ENCODE data around the gene KIF26B. TPM values are rescaled to one million over a fixed set of nuclear protein-coding genes. Genes with fewer than 3 reads are reported as not detected.

The KIF26B gene
- total and polyA plus RNA-seq, 10 of the 15 experiments (the other 5 are each of a cell fraction or from before 2014, with no cell fraction given): 0.35 to 11.6 (median 2.2) TPM

DNA sequence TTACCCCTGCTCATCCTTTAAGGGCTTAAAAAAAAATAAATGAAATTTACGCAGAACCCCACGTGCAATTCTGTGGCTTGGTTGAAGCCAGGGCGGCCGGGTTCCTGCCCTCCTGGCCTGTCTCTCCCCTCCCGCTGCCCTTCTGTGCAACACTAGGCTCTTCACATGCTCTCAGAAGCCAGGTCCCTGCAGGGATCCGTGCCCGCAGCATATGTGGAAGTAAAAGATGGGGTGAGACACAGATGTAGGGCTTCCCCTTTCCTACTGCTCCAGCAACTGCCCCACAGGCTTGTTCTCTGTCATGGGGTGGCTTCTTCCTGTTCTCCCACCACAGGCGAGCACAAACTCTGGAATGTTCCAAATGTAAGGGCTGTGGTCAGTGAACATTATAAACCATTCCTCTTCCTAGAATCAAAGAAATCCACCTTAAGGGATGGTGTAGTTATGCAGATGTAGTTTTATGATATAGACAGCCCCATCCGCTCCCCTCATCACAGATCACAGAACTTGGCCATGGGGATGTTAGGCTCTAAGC is 535.4 kb downstream of the KIF26B start:
- no peak overlapping the region for H3K27ac ChIP-seq (ENCODE audit: control insufficient read depth, insufficient read depth)
- SMC1A ChIA-PET (ENCODE audit: uncharacterized antibody, unreplicated experiment): no interaction called here
- in situ Hi-C loops (cut with MboI) (no loop called here), intact Hi-C loops (cut with micrococcal nuclease; ENCODE audit: unreplicated experiment) (loop anchor here (10.0 kb wide), 1 partner anchor 535 kb away; the partner anchor contains the start of gene KIF26B)
- H3K9me3 ChIP-seq (replicated peaks; ENCODE audit: control insufficient read depth, insufficient read depth, low read length): no peaks in the 10 kb centered on the region
- no peak for ATAC-seq
- H3K4me2 ChIP-seq (ENCODE audit: control insufficient read depth, insufficient read depth): no peak overlapping the region
- no peak overlapping the region for H3K4me3 ChIP-seq
- no peaks in the 10 kb centered on the region for H3K27me3 ChIP-seq (replicated peaks in 1 of 2; ENCODE audit: control insufficient read depth in 2 of 2, insufficient read depth in 2 of 2, low read length in 1 of 2)
- no peak for FAIRE-seq
- TF ChIP-seq NFYA (IDR thresholded peaks at IDR 0.05; ENCODE audit: borderline replicate concordance, low read depth, low read length) (no peak), KLF5 (IDR thresholded peaks at IDR 0.05; ENCODE audit: partially characterized antibody) (no peak), EZH2 (IDR thresholded peaks at IDR 0.05; ENCODE audit: borderline replicate concordance, control insufficient read depth, low read depth, low read length) (no peak)
- TF ChIP-seq, protein P1, sequence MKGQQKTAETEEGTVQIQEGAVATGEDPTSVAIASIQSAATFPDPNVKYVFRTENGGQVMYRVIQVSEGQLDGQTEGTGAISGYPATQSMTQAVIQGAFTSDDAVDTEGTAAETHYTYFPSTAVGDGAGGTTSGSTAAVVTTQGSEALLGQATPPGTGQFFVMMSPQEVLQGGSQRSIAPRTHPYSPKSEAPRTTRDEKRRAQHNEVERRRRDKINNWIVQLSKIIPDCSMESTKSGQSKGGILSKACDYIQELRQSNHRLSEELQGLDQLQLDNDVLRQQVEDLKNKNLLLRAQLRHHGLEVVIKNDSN (IDR thresholded peaks at IDR 0.05; ENCODE audit: borderline replicate concordance, extremely low read length, insufficient read depth, low read depth, low read length): no peak
- no peaks in the 10 kb centered on the region for H3K79me2 ChIP-seq (ENCODE audit: control insufficient read depth, insufficient read depth, low read length)
- WGBS (ENCODE audit: insufficient coverage, insufficient replicate concordance, low lambda C conversion rate, missing lambda C conversion rate): 51% methylated on average over 9 of the region's 9 CpGs
- no peaks in the 10 kb centered on the region for H3K4me1 ChIP-seq (ENCODE audit: control insufficient read depth, insufficient read depth, low read length)
- BruUV-seq (replicated peaks): no TSS peak
- no peaks in the 10 kb centered on the region for H4K20me1 ChIP-seq (ENCODE audit: control insufficient read depth, insufficient read depth)
- POLR2A ChIA-PET: no interaction called here
- no peak for DNase-seq (ENCODE audit: low read depth, low spot score)
- H3K36me3 ChIP-seq (ENCODE audit: control insufficient read depth in 2 of 2, insufficient read depth in 2 of 2, low read length in 1 of 2): no peaks in the 10 kb centered on the region; a peak in 2 of 4 replicates
- no peak overlapping the region for H3K9ac ChIP-seq (ENCODE audit: control insufficient read depth, insufficient read depth, low read length)
- no peak overlapping the region for H2AFZ ChIP-seq (ENCODE audit: control insufficient read depth, low read depth, low read length)
- CTCF ChIA-PET: interaction anchor here (0.7 kb wide), 1 partner anchor 241 kb away, joined by 3 read pairs; no protein-coding TSS in a partner anchor
- RAD21 ChIA-PET (ENCODE audit: unreplicated experiment): no interaction called here

DNA sequence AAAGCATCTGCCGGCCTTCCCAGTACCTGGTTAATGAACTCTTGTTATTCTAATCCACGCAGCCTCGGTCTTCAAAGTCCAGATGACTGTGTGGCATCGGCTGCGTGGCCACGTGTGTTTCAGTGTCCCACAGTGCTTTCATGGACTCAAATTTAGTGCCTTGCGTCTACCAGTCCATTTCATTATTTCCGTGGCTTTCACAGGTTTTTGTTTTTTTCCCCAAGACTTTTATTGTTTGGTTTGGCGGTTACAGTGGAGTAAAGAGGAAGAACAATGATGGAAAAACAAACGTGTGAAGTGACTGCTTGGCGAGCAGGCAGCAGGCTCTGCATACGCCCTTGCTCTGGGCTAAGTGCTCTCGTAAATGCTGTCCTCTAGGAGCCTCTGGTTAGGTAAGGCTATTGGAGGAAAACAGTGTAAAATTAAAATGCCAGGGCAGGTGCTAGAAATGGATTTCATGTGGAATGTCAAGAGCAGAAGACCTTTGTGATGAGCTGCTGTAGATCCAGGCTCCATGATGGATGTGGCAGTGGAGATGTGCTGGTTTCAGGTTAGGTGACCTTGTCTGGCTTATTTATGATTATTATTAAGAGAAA is 536.3 kb downstream of the KIF26B start:
- SMC1A ChIA-PET (ENCODE audit: uncharacterized antibody, unreplicated experiment): interaction anchor here (0.9 to 1.4 kb wide), 2 partner anchors 43 to 45 kb away, joined by 3 read pairs; no protein-coding TSS in a partner anchor
- intact Hi-C loops (cut with micrococcal nuclease; ENCODE audit: unreplicated experiment): loop anchor here (10.0 kb wide), 1 partner anchor 536 kb away; the partner anchor contains the start of gene KIF26B
- in situ Hi-C loops (cut with MboI): no loop called here
- no peak overlapping the region for H3K4me3 ChIP-seq
- H3K4me2 ChIP-seq (ENCODE audit: control insufficient read depth, insufficient read depth): no peak overlapping the region
- TSS peak; percentile 19 for BruUV-seq (replicated peaks)
- no peaks in the 10 kb centered on the region for H3K4me1 ChIP-seq (ENCODE audit: control insufficient read depth, insufficient read depth, low read length)
- no peaks in the 10 kb centered on the region; a peak in 2 of 4 replicates for H3K36me3 ChIP-seq (ENCODE audit: control insufficient read depth in 2 of 2, insufficient read depth in 2 of 2, low read length in 1 of 2)
- no peak for FAIRE-seq
- ATAC-seq: no peak
- no peak for TF ChIP-seq SUPT20H (IDR thresholded peaks at IDR 0.05; ENCODE audit: borderline replicate concordance, control insufficient read depth, low read depth, low read length)
- TF ChIP-seq TCF3 (IDR thresholded peaks at IDR 0.05; ENCODE audit: borderline replicate concordance, insufficient read depth, low read depth, low read length): no peak
- no peak for TF ChIP-seq RFX5 (IDR thresholded peaks at IDR 0.05; ENCODE audit: low read depth, low read length)
- no peaks in the 10 kb centered on the region for H3K27me3 ChIP-seq (replicated peaks in 1 of 2; ENCODE audit: control insufficient read depth in 2 of 2, insufficient read depth in 2 of 2, low read length in 1 of 2)
- H2AFZ ChIP-seq (ENCODE audit: control insufficient read depth, low read depth, low read length): no peak overlapping the region
- no peaks in the 10 kb centered on the region for H4K20me1 ChIP-seq (ENCODE audit: control insufficient read depth, insufficient read depth)
- H3K27ac ChIP-seq (ENCODE audit: control insufficient read depth, insufficient read depth): no peak overlapping the region
- H3K9me3 ChIP-seq (replicated peaks; ENCODE audit: control insufficient read depth, insufficient read depth, low read length): no peaks in the 10 kb centered on the region
- no peak for DNase-seq (ENCODE audit: low read depth, low spot score)
- POLR2A ChIA-PET: no interaction called here
- 65% methylated on average over 13 of the region's 13 CpGs for WGBS (ENCODE audit: insufficient coverage, insufficient replicate concordance, low lambda C conversion rate, missing lambda C conversion rate)
- CTCF ChIA-PET: no interaction called here
- RAD21 ChIA-PET (ENCODE audit: unreplicated experiment): no interaction called here
- H3K79me2 ChIP-seq (ENCODE audit: control insufficient read depth, insufficient read depth, low read length): no peaks in the 10 kb centered on the region
- no peak overlapping the region for H3K9ac ChIP-seq (ENCODE audit: control insufficient read depth, insufficient read depth, low read length)
